RWPE2 (cell line): ENCODE data around the gene MYO6.

Experiments
- ATAC-seq: fragments of 200-7000 bp; cut with Tn5 transposase; 3 replicates; pipeline ENCODE4 v1.9.1; 2021; ENCODE audit warnings: low read depth
- DNase-seq: peaks from one replicate; pipeline ENCODE4 v3.0.0-alpha.2; 2020; ENCODE audit warnings: low spot score
- H3K27ac ChIP-seq: fragments of 450-650 bp; 2 replicates; pipeline ENCODE4 v1.5.1; 2017; ENCODE audit warnings: mild to moderate bottlenecking; ENCODE audit not compliant: poor library complexity, severe bottlenecking
- H3K27me3 ChIP-seq: fragments of 250-450 bp; sonication (Bioruptor Pico); 2 replicates; pipeline ENCODE4 v1.5.1; 2021; ENCODE audit warnings: mild to moderate bottlenecking, moderate library complexity; ENCODE audit not compliant: insufficient read depth, poor library complexity, severe bottlenecking
- H3K36me3 ChIP-seq: fragments of 250-450 bp; sonication (Bioruptor Pico); 2 replicates; pipeline ENCODE4 v1.5.1; 2020; ENCODE audit warnings: low read depth, mild to moderate bottlenecking, moderate library complexity
- H3K4me1 ChIP-seq: fragments of 250-450 bp; sonication (Bioruptor Pico); 2 replicates; pipeline ENCODE4 v1.5.1; 2021; ENCODE audit warnings: mild to moderate bottlenecking, moderate library complexity; ENCODE audit not compliant: insufficient read depth, poor library complexity, severe bottlenecking
- H3K4me3 ChIP-seq: fragments of 250-450 bp; sonication (Bioruptor Pico); 2 replicates; pipeline ENCODE4 v1.5.1; 2021; ENCODE audit warnings: mild to moderate bottlenecking, moderate library complexity; ENCODE audit not compliant: severe bottlenecking
- H3K9me3 ChIP-seq: fragments of 250-450 bp; sonication (Bioruptor Pico); 2 replicates; pipeline ENCODE4 v1.5.1; 2021; ENCODE audit warnings: mild to moderate bottlenecking, moderate library complexity; ENCODE audit not compliant: severe bottlenecking
- TF ChIP-seq, protein P1 (sequence below): fragments of 450-650 bp; IDR thresholded peaks from one replicate; pipeline ENCODE4 v1.5.1; 2017; ENCODE audit warnings: mild to moderate bottlenecking, moderate library complexity; ENCODE audit not compliant: poor library complexity, severe bottlenecking

Gene MYO6

DNA sequence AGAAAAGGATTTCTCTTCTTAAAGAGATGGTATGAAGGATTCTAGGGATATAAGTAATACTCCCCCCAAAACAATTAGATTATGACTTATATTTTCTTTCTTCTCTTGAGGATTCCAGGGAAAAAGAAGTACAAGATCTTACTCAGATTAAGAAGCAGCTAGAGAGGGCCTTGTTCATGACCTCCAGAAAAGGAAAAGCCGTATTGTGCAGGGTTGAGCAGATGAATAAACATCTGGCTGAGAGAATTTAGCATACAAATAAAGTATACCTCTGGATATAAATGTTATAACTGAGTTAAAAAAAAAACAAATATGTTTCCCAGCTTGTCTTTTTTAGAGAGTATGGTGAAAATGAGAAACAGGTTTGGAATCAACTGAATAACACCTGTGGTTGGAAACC lies 11.3 kb downstream of the MYO6 start:
- DNase-seq (no peak), ATAC-seq (no peak)
- TF ChIP-seq, protein P1, sequence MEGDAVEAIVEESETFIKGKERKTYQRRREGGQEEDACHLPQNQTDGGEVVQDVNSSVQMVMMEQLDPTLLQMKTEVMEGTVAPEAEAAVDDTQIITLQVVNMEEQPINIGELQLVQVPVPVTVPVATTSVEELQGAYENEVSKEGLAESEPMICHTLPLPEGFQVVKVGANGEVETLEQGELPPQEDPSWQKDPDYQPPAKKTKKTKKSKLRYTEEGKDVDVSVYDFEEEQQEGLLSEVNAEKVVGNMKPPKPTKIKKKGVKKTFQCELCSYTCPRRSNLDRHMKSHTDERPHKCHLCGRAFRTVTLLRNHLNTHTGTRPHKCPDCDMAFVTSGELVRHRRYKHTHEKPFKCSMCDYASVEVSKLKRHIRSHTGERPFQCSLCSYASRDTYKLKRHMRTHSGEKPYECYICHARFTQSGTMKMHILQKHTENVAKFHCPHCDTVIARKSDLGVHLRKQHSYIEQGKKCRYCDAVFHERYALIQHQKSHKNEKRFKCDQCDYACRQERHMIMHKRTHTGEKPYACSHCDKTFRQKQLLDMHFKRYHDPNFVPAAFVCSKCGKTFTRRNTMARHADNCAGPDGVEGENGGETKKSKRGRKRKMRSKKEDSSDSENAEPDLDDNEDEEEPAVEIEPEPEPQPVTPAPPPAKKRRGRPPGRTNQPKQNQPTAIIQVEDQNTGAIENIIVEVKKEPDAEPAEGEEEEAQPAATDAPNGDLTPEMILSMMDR, result no peak
- Histone ChIP-seq H3K4me3 (no peak overlapping the region), H3K27me3 (no peaks in the 10 kb centered on the region), H3K4me1 (no peaks in the 10 kb centered on the region), H3K9me3 (no peaks in the 10 kb centered on the region), H3K27ac (no peak overlapping the region), H3K36me3 (peaks cover 4% of the 10 kb centered on the region; the same call in 1 of the 2 replicates)

DNA sequence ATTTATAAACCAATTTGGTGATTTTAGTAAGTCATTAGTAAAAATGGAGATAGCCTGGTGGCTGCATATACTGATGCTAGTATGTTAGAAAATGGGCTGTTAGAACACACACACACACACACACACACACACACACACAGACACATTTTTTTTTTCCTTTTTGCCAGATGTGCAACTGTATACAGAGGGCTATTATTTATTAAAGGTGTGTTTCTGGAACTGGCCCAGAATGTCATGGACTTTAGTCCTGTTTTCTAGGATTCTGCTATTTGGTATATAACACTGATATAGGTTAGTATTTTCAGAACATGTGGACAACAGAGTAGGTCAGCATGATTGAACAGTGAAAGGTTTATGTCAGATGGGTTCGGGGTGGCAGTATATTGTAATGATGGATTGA lies 12.4 kb downstream of the MYO6 start:
- Histone ChIP-seq H3K9me3 (no peaks in the 10 kb centered on the region), H3K4me3 (no peak overlapping the region), H3K27me3 (no peaks in the 10 kb centered on the region), H3K27ac (no peak overlapping the region), H3K4me1 (no peaks in the 10 kb centered on the region), H3K36me3 (peaks cover 4% of the 10 kb centered on the region; the same call in 1 of the 2 replicates)
- TF ChIP-seq, protein P1, result no peak
- ATAC-seq (no peak), DNase-seq (no peak)

DNA sequence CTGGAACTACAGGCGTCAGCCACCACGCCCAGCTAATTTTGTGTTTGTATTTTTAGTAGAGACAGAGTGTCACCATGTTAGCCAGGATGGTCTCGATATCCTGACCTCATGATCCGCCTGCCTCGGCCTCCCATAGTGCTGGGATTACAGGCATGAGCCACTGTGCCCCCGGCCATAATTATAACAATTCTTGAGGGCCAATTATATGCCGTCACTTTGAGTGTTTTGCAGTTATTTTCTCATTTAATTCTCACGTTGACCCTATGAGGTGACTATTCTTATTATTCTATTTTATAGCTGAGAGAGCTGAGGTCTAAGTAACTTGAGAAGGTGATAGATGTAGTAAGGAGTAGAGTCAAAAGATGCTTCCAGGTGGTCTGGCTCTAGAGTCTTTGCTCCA lies 13.0 kb downstream of the MYO6 start:
- TF ChIP-seq, protein P1, result no peak
- H3K4me1 ChIP-seq, result no peaks in the 10 kb centered on the region
- no peaks in the 10 kb centered on the region for H3K9me3 ChIP-seq
- ATAC-seq (no peak), DNase-seq (no peak)
- H3K27me3 ChIP-seq, result no peaks in the 10 kb centered on the region
- peaks cover 4% of the 10 kb centered on the region; the same call in 1 of the 2 replicates for H3K36me3 ChIP-seq
- H3K27ac ChIP-seq, result no peak overlapping the region
- no peak overlapping the region for H3K4me3 ChIP-seq

DNA sequence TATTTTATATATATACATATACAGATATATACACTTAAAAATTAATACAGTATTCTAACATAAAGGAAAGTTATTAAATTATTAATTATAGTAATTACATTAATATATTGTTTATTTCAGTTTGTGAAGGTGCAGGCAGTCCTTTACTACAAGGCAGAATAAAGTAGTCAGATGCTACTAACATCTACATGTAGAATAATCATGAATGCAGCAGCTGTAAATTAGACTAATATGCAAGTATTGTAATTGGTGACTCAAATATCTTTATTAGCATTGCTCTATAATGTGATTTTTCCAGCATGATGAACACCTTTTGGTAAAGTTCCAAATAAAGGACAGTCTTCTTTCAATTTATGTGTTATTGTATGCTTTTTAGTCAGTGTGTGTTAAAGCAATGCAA lies 17.3 kb downstream of the MYO6 start:
- TF ChIP-seq, protein P1, result no peak
- Histone ChIP-seq H3K4me1 (no peaks in the 10 kb centered on the region), H3K27ac (no peak overlapping the region), H3K27me3 (no peaks in the 10 kb centered on the region), H3K9me3 (no peaks in the 10 kb centered on the region), H3K36me3 (peaks cover 4% of the 10 kb centered on the region; the same call in 1 of the 2 replicates), H3K4me3 (no peak overlapping the region)
- ATAC-seq (no peak), DNase-seq (no peak)

DNA sequence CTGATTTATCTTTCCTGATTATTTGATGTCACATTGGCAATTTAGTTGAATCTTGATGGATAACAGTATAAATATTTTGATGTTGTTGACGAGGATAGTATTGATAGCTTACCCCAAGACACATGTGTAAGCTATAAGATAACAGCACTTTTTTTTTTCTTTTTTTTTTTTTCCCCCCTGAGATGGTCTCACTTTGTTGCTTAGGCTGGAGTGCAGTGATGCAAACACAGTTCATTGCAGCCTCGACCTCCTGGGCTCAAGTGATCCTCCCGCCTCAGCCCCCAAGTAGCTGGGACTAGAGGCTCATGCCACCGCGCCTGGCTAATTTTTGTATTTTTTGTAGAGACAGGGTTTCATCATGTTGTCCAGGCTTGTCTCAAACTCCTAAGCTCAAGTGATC lies 21.8 kb downstream of the MYO6 start:
- no peak overlapping the region for H3K4me3 ChIP-seq
- H3K4me1 ChIP-seq, result no peaks in the 10 kb centered on the region
- no peaks in the 10 kb centered on the region for H3K9me3 ChIP-seq
- H3K27ac ChIP-seq, result no peak overlapping the region
- H3K27me3 ChIP-seq, result no peaks in the 10 kb centered on the region
- H3K36me3 ChIP-seq, result no peaks in the 10 kb centered on the region
- TF ChIP-seq, protein P1, result no peak
- no peak for ATAC-seq
- no peak for DNase-seq
